Inferior parietal cortex (tissue), 1 donor: ENCODE results near the gene SLC24A3.

ENCODE experiments used
- DNase-seq: peaks from one replicate; pipeline ENCODE4 v3.0.0-alpha.2; 2016; ENCODE audit errors: extremely low spot score

The SLC24A3 gene

GRCh38 chr20:19765266-19765665, 552.8 kb downstream of the SLC24A3 start:
- DNase-seq = no peak

GRCh38 chr20:19765913-19766312, 553.5 kb downstream of the SLC24A3 start:
- no peak for DNase-seq

DNA sequence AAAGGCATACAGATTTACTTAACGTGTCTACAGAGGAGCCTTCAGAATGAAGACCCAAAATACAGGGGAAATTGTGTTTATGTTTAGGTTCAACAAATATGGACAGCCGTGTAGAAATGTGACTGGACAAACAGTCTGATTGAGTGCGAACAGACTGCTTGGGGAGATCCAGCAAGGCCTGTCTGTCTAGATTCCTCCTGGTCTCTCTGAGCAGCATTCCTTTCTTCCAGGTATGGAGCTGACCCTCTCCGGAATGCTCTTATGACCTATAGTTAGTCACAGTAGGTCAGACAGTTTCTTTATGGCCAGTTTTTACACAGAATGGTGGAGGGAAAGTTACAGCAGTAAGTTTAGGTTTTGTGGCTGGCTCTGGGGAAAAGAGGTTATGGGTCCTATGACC, 554.6 kb downstream of the SLC24A3 start:
- no peak for DNase-seq

DNA sequence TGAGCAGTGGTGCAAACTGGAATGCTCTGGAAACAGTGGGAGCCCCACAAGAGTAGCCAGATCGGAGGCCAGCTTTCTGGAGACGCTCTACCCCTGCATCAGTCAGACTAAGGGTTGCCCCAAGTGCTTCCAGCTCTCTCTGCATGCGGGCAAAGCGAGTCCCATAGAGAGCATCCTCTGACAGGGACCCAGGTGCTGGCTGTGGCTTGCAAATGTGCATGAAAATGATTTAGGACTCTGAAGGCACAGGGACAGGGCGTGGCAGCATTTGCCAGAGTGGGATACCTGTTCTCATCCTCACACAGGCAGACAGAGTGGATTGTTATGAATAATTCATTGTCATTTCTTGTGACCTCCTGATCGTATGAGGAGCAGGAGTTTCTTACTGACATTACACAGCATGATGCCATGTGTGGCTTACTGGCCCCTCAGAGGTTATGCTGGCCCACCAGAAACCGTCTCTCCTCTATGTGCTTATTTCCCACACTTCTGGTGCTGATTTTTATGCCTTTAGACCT, 555.9 kb downstream of the SLC24A3 start:
- no peak for DNase-seq

GRCh38 chr20:19769507-19769906, 557.1 kb downstream of the SLC24A3 start:
- DNase-seq = no peak

DNA sequence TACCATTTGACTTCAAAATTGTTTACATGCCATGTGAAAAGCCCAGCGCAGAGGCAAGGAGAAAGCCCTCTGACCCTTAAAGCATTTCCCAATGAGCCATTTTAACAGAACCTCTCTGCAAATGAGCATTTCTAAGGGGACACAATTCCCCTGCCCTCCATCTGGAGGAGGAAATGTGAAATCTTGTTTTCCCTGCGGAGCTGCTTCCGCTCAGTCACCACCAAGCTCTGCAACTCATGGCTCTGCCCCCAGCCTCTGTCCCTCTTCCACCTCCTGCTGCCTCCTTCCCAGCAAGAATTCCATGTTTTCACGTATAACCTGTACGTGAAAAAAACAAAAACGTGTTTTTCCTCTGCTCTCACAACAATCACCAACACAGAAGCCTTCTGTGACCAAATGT, 557.9 kb downstream of the SLC24A3 start:
- no peak for DNase-seq

DNA sequence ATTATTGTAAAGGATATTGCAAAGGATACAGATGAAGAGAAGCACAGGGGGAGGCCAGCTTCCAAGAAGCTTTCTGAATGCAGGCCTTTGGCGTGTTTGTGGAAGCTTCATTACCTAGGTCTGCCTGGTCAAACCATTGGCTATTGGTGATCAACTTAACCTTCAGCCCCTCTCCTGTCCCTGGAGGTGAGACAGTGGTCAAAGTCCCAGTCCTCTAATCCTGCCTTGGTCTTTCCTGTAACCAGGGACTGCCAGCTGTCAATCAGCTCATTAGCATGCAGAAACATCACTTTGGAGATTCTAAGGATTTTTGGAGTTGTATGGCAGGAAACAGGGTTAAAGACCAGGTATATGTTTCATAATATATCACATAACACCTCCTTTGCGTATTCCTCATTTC, 558.6 kb downstream of the SLC24A3 start:
- no peak for DNase-seq
